Measurements from ENCODE around the gene INTS3.

DNA sequence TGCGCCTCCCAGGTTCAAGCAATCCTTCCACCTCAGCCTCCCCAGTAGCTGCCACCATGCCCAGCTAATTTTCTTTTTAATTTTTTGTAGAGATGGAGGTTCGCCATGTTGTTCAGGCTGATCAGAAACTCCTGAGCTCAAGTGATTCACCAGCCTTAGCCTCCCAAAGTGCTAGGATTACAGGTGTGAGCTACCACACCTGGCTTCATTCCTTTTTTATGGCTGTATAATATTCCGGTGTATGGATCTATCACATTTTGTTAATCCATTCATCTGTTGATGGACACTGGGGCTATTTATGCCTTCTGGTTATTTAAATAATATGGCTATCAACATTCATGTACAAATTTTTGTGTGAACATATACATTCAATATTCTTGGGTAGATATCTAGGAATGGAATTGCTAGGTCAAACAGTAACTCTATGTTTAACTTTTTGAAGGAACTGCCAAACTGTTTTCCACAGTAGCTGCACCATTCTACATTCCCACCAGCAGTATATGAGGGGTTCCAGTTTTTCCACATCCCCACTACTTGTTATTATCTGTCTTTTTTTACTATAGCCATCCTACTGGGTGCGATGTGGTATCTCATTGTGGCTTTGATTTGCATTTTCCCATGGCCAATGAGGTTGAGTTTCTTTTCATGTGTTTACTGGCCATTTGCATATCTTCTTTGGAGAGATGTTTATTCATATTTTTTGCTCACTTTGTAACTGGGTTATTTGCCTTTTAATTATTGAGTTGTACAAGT lies 58.4 kb downstream of the INTS3 start:
- TF ChIP-seq, protein P1, sequence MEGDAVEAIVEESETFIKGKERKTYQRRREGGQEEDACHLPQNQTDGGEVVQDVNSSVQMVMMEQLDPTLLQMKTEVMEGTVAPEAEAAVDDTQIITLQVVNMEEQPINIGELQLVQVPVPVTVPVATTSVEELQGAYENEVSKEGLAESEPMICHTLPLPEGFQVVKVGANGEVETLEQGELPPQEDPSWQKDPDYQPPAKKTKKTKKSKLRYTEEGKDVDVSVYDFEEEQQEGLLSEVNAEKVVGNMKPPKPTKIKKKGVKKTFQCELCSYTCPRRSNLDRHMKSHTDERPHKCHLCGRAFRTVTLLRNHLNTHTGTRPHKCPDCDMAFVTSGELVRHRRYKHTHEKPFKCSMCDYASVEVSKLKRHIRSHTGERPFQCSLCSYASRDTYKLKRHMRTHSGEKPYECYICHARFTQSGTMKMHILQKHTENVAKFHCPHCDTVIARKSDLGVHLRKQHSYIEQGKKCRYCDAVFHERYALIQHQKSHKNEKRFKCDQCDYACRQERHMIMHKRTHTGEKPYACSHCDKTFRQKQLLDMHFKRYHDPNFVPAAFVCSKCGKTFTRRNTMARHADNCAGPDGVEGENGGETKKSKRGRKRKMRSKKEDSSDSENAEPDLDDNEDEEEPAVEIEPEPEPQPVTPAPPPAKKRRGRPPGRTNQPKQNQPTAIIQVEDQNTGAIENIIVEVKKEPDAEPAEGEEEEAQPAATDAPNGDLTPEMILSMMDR (IDR thresholded peaks at IDR 0.05), result no peak
- no peak for TF ChIP-seq POLR2A (IDR thresholded peaks at IDR 0.05)
